GM12872 (cell line): ENCODE data around the gene F11R.

Source experiments
- TF ChIP-seq, protein P1 (sequence below): IDR thresholded peaks from 3 replicates; pipeline ENCODE4 v1.5.1; 2011; ENCODE audit warnings: low read depth, mild to moderate bottlenecking, low read length, moderate library complexity; ENCODE audit not compliant: insufficient read depth

Gene F11R

DNA sequence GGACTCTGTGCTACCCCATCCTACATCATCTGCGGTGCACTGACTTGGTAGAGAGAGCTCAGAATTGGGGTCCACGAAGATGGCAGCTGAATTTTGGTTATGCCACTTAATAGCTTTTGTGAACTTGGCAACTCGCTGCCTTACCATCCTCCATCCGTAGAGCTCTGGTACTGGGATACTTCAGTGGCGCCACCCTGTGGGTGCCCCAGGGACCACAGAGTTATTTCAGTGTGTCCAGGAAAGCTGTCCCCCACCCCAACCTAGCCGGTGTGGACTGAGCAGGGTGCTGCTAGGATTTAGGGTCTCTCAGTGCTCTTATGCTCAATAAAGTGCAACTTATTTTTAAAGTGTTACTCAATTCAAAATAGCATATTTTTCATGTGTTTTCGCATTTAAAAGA lies 33.9 kb upstream of the F11R start:
- TF ChIP-seq, protein P1, sequence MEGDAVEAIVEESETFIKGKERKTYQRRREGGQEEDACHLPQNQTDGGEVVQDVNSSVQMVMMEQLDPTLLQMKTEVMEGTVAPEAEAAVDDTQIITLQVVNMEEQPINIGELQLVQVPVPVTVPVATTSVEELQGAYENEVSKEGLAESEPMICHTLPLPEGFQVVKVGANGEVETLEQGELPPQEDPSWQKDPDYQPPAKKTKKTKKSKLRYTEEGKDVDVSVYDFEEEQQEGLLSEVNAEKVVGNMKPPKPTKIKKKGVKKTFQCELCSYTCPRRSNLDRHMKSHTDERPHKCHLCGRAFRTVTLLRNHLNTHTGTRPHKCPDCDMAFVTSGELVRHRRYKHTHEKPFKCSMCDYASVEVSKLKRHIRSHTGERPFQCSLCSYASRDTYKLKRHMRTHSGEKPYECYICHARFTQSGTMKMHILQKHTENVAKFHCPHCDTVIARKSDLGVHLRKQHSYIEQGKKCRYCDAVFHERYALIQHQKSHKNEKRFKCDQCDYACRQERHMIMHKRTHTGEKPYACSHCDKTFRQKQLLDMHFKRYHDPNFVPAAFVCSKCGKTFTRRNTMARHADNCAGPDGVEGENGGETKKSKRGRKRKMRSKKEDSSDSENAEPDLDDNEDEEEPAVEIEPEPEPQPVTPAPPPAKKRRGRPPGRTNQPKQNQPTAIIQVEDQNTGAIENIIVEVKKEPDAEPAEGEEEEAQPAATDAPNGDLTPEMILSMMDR = no peak

DNA sequence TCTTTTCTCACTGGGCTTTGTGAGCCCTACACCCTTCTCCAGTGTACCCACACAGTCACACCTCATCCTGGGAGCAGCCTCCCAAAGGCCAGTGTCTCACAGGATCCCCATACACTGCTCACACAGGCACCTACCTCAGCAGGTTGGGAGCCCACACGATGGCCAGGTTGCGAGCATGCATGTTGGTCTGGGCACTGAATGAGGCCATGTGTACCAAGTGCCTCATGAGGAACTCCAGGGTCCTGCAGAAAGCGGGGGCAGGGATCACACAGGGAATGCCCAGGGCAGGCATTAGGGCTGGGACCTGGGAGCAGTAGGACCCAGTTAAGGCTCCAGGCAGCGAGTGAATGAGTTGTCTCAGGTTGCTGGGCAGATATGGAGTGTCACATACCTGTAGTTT lies 33.3 kb upstream of the F11R start:
- TF ChIP-seq, protein P1 = no peak

DNA sequence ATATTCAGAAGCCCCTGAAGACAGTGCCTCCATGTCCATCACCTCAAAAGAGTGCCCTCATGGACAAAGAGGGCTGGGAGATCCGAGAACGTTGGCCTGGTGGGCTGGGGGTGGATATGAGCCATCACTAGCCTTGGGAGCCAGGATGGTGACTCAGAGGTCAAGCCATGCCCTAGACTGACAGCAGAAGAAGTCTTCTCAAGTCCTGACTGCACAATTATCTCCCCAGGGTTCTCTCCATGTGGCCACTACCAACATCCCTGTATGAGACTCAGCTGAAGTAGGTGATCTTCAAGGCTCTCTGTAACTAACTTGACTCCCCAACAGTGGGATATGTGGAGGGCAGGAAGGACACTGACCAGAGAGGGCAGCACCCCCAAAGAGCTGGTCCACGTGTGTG lies 31.9 kb upstream of the F11R start:
- TF ChIP-seq, protein P1 = no peak

DNA sequence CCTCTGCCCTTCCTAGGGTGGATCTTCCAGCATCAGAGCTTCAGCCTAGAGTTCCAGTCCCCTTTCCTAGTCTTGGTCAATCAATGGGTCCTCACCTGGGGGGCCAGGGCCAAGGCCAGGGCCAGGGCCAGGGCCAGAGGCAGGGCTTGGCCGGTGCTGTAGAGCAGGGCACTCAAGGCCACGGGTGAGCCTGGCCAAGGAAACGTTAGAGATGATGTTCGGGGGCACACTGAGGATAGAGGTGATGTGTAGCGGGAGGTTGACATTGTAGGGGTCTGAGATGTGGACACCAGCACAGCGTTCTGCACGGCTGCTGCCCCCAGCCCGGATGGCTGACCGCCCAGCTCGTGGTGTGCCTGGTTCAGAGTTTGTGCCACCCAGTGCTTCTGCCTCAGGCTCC lies 30.3 kb upstream of the F11R start:
- TF ChIP-seq, protein P1 = no peak

DNA sequence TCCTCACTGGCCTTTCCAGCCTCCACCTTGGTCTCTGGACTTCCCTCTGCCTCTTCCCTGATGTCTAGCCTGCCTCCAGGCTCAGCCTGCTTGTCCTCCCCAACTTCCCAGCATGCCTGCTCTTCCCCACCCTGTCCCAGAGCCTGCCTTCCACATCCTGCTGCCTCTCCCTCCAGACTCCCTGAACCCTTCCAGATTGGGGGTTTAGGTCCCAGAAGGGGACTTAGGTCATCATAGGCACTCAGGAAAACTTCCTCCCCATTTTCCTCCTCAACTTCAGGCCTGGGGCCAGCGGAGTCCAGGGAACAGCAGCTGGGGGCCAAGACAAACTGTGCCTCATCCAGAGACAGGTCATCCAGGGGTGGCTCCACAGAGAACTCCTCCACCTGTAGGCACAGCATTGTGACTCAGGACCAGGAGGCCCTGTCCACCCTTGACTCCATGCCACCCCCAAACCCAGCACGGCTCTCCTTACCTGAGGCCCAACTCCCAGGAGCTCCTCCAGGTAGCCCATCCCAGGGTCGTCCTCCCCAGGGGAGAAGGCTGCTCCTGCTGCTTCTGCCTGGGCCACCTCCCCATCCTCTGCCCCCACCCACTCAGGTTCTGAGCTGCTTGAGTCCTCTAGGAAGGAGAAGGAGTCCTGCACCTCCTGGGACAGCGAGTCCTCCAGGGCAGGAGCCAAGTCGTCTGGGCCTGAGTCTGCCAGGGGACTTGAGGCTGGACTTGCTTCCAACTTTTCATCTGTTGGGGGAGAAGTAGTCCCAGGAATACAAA lies 28.2 kb upstream of the F11R start:
- TF ChIP-seq, protein P1 = no peak

DNA sequence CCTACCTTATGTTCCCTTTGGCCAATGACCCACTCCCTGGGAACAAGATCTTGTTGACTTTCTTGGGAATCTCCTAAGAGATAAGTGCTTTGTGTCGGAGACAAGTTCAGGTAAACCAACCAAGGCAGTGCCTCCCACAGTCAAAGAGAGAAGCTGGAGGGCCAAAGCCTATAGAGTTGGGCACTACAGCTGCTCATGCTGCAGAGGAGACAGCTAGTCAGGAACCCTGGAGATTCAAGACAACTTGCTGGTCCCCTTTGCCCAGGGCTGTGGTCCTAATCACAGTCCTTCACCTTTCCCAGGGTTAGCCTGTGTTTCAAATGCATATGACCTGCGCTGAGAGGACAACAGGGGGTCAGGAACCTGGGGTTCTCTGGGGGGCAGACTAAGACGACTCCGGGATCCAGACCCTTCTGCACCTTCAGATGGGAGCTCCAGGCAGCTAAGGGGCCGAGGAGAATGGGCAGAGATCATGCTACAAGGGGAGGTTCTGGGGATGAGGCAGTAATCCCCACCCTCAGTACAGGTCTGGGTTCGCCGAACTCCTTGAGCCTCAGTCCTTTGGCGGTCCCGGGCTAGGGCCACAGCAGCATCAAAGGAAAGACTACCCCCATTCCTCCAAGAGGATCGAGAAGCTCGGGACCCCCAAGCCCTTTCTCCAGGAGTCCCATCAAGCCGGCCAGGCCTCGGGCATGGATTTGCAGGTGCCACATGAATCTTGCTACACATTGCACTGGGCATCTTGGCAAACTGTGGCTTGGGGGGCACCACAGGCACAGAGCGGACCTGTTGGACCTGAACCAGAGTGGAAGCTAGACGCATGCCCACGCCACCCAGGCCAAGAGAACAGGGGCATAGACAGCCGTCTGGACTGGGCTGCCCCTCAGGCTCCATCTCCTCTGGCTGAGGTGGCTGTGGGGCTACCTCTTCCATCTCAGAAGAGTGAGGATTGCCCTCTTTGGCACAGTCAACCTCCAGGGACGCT lies 26.8 kb upstream of the F11R start:
- TF ChIP-seq, protein P1 = no peak

DNA sequence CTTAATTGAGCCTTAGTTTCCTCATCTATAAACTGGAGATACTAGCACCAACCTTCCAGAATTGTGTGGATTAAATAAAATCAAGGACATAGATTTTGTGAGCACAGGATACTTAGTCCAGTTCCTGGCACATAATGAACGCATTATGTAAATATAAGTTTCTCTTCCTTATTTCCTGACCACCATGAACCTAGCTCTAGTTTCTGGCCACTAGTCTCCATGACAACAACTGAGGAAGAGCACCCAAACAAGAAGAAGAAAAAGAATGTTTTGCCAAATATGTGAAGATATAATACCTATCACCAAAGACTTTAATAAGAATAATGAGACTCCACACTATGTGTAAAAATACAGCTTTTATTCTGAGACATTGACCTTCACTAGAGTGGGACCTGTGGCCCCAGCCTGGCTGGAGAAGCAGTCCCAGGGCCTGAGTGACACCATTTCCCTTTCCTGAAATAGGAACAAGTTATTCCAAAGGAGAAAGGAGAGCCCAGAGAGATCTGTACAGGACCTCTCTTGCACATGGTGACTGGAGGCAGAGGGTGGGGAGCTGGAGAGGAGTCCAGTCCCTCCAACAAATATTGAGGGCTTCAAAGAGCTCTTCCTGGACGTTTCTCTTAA lies 25.8 kb upstream of the F11R start:
- TF ChIP-seq, protein P1 = no peak
